Activated B cell treated with CpG ODN at 0.5 μM for 24 hours (primary cell): ENCODE data around the gene ADAP2. TPM values are rescaled to one million over a fixed set of nuclear protein-coding genes. Genes with fewer than 3 reads are reported as not detected.

Experiments
- ATAC-seq: fragments of 200-7000 bp; cut with Tn5 transposase; one replicate; pipeline ENCODE4 v1.10.0; 2021; ENCODE audit warnings: low read depth, mild to moderate bottlenecking, moderate library complexity
- CTCF ChIA-PET: fragments of 350-600 bp; sonication (Branson Sonifier 250); formaldehyde crosslinking; loops from one replicate; lab custom pipeline; 2021; ENCODE audit warnings: antibody characterized with exemption; lab: Charles Lee
- POLR2A ChIA-PET: fragments of 350-600 bp; sonication (Branson Sonifier 250); formaldehyde crosslinking; loops from one replicate; lab custom pipeline; 2021; ENCODE audit warnings: antibody characterized with exemption; lab: Charles Lee
- DNase-seq: peaks from one replicate; pipeline ENCODE4 v3.0.0; 2022
- H3K27ac Mint-ChIP-seq: one replicate; pipeline ENCODE4 v1.8.0; 2020; ENCODE audit warnings: mixed read lengths
- H3K27me3 Mint-ChIP-seq: one replicate; pipeline ENCODE4 v1.8.0; 2021; ENCODE audit warnings: mixed read lengths
- H3K36me3 Mint-ChIP-seq: one replicate; pipeline ENCODE4 v1.8.0; 2021; ENCODE audit warnings: low read depth, mixed read lengths
- H3K4me1 Mint-ChIP-seq: one replicate; pipeline ENCODE4 v1.8.0; 2021; ENCODE audit warnings: mixed read lengths
- H3K4me3 Mint-ChIP-seq: one replicate; pipeline ENCODE4 v1.8.0; 2020; ENCODE audit warnings: mild to moderate bottlenecking, mixed read lengths
- H3K9me3 Mint-ChIP-seq: one replicate; pipeline ENCODE4 v1.8.0; 2020; ENCODE audit warnings: mixed read lengths
- intact Hi-C: fragments of 100-400 bp; cut with micrococcal nuclease; formaldehyde crosslinking; loops from one replicate; pipeline ENCODE4 v1.15.1; 2024
- total RNA-seq: library from RNA; stranded (reverse); gene quantifications from 2 replicates; pipeline ENCODE4 v1.2.3, GENCODE V29; 2022
- TF ChIP-seq, protein P1 (sequence below): fragments of 200-600 bp; IDR thresholded peaks from one replicate; pipeline ENCODE4 v1.8.0; 2022; ENCODE audit warnings: antibody characterized with exemption, mild to moderate bottlenecking

The ADAP2 gene
- 16.0 and 16.9 TPM in 2 replicates for total RNA-seq

DNA sequence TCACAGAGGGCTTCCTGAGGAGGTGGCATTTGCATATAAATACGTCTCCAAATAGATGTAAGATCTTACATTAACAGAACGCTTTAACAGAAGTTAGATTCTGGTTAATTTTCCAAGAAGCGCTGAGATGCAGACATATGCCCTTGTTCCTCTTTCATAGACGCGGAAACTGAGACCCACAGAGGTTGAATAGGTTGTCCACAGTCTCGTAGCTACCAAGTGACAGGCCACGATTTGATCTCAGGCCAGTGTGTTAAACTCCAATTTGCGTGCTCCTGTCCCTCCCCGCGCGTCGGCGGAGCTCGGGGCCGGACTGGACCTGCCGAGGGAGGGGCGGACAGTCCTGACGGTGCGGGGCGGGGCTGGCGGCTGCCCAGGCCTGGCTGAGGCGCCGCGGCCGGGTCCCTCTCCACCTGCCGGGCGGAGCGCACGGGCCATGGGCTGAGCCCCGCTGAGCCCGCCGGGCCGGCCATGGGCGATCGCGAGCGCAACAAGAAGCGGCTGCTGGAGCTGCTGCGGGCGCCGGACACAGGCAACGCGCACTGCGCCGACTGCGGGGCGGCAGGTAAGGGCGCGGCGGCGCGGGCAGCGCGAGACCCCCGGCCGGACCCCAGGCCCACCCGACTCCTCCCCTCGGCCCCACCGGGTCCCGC, at the start of gene ADAP2:
Gene ADAP2, plus strand, starts transcription at position 402 of the 653 bp plus-strand sequence. Its CDS starts 70 bp downstream, at position 472.
- no peaks in the 10 kb centered on the region for H3K9me3 Mint-ChIP-seq
- H3K27me3 Mint-ChIP-seq = peaks cover 1% of the 10 kb centered on the region
- ATAC-seq = peak; percentile 73
- intact Hi-C loops = loop anchor here (1.0 to 5.0 kb wide), 5 partner anchors 15 to 91 kb away; partner anchors contain the start of genes ATAD5 and TEFM
- peak; percentile 53 for DNase-seq
- TF ChIP-seq, protein P1, sequence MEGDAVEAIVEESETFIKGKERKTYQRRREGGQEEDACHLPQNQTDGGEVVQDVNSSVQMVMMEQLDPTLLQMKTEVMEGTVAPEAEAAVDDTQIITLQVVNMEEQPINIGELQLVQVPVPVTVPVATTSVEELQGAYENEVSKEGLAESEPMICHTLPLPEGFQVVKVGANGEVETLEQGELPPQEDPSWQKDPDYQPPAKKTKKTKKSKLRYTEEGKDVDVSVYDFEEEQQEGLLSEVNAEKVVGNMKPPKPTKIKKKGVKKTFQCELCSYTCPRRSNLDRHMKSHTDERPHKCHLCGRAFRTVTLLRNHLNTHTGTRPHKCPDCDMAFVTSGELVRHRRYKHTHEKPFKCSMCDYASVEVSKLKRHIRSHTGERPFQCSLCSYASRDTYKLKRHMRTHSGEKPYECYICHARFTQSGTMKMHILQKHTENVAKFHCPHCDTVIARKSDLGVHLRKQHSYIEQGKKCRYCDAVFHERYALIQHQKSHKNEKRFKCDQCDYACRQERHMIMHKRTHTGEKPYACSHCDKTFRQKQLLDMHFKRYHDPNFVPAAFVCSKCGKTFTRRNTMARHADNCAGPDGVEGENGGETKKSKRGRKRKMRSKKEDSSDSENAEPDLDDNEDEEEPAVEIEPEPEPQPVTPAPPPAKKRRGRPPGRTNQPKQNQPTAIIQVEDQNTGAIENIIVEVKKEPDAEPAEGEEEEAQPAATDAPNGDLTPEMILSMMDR = no peak
- ChIA-PET POLR2A (interaction anchor here (0.9 to 4.0 kb wide), 8 partner anchors 10 to 87 kb away, joined by 3 to 44 read pairs (median 10); partner anchors contain the start of gene RNF135), CTCF (no interaction called here)
- peaks cover 23% of the 10 kb centered on the region for H3K4me1 Mint-ChIP-seq
- peak within 1 kb of the TSS; percentile 93 for H3K4me3 Mint-ChIP-seq
- peak within 1 kb of the TSS; percentile 77 for H3K27ac Mint-ChIP-seq
- H3K36me3 Mint-ChIP-seq = peaks cover 5% of the 10 kb centered on the region

GRCh38 chr17:30886187-30886586, 35.6 kb upstream of the ADAP2 start:
- no peak overlapping the region for H3K27ac Mint-ChIP-seq
- H3K27me3 Mint-ChIP-seq = no peaks in the 10 kb centered on the region
- ATAC-seq = no peak
- H3K36me3 Mint-ChIP-seq = peaks cover 6% of the 10 kb centered on the region
- POLR2A ChIA-PET = interaction anchor here (0.6 kb wide), 1 partner anchor 9 kb away, joined by 10 read pairs; no protein-coding TSS in a partner anchor
- no peaks in the 10 kb centered on the region for H3K9me3 Mint-ChIP-seq
- CTCF ChIA-PET = no interaction called here
- H3K4me3 Mint-ChIP-seq = no peak overlapping the region
- TF ChIP-seq, protein P1 = no peak
- intact Hi-C loops = no loop called here
- no peaks in the 10 kb centered on the region for H3K4me1 Mint-ChIP-seq
- no peak for DNase-seq

- ChIA-PET POLR2A (no interaction called here), CTCF (interaction anchor here (0.7 kb wide), 1 partner anchor 332 kb away, joined by 4 read pairs; no protein-coding TSS in a partner anchor)
- intact Hi-C loops = no loop called here
- H3K36me3 Mint-ChIP-seq = peaks cover 31% of the 10 kb centered on the region
- no peaks in the 10 kb centered on the region for H3K4me1 Mint-ChIP-seq
- TF ChIP-seq, protein P1 = no peak
- no peak for ATAC-seq
- H3K4me3 Mint-ChIP-seq = no peak overlapping the region
- no peak for DNase-seq
- peak overlapping the region; percentile 0 for H3K27ac Mint-ChIP-seq
- no peaks in the 10 kb centered on the region for H3K9me3 Mint-ChIP-seq
- no peaks in the 10 kb centered on the region for H3K27me3 Mint-ChIP-seq
Measured at GRCh38 chr17:30894236-30894635, 27.5 kb upstream of the ADAP2 start.

DNA sequence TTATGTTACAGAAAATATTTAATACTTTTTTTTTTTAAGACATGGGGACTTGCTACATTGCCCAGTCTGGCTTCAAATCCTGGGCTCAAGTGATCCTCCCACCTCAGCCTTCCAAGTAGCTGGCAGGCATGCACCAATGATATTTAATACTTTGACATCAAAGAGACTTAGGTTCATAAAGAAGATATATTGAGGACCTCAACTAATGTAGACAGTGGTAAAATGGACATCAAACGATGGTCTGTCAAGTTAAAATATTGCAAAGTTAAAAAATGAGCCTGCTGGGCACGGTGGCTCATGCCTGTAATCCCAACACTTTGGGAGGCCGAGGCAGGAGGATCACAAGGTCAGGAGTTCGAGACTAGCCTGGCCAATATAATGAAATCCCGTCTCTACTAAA, 24.4 kb upstream of the ADAP2 start:
- no peak overlapping the region for H3K4me3 Mint-ChIP-seq
- TF ChIP-seq, protein P1 = no peak
- peaks cover 6% of the 10 kb centered on the region for H3K4me1 Mint-ChIP-seq
- H3K36me3 Mint-ChIP-seq = peaks cover 54% of the 10 kb centered on the region
- H3K9me3 Mint-ChIP-seq = no peaks in the 10 kb centered on the region
- POLR2A ChIA-PET = interaction anchor here (0.6 to 0.9 kb wide), 2 partner anchors 9 to 63 kb away, joined by 3 to 4 read pairs; no protein-coding TSS in a partner anchor
- ATAC-seq (no peak), DNase-seq (no peak)
- H3K27me3 Mint-ChIP-seq = no peaks in the 10 kb centered on the region
- no peak overlapping the region for H3K27ac Mint-ChIP-seq
- CTCF ChIA-PET = no interaction called here
- intact Hi-C loops = no loop called here

- Mint-ChIP-seq H3K27ac (peak overlapping the region; percentile 93), H3K36me3 (peaks cover 31% of the 10 kb centered on the region), H3K4me3 (peak overlapping the region; percentile 95), H3K9me3 (no peaks in the 10 kb centered on the region), H3K27me3 (no peaks in the 10 kb centered on the region), H3K4me1 (peaks cover 42% of the 10 kb centered on the region)
- ChIA-PET POLR2A (interaction anchor here (0.7 to 3.0 kb wide), 3 partner anchors 65 to 86 kb away, joined by 3 to 29 read pairs (median 4); partner anchors contain the start of genes ATAD5 and RNF135), CTCF (interaction anchor here (1.4 kb wide), 1 partner anchor 467 kb away, joined by 4 read pairs; no protein-coding TSS in a partner anchor)
- no peak for DNase-seq
- intact Hi-C loops = loop anchor here (1.0 to 5.0 kb wide), 7 partner anchors 16 to 1237 kb away; partner anchors contain the start of genes ADAP2, GOSR1, RHOT1 and RNF135
- TF ChIP-seq, protein P1 = no peak
- peak; percentile 16 for ATAC-seq
Measured at GRCh38 chr17:30905742-30906100, 16.0 kb upstream of the ADAP2 start.
